B cell (primary cell): ENCODE measurements around the gene FAM217B.

ENCODE experiments used
- CTCF ChIP-seq: fragments of 200-600 bp; IDR thresholded peaks from one replicate; pipeline ENCODE4 v1.8.0; 2022; ENCODE audit warnings: antibody characterized with exemption, mild to moderate bottlenecking
- EZH2 ChIP-seq: IDR thresholded peaks from 2 replicates; pipeline ENCODE4 v1.6.1; 2012; ENCODE audit warnings: borderline replicate concordance, low read depth, mild to moderate bottlenecking, moderate library complexity, low read length; ENCODE audit not compliant: insufficient read depth, poor library complexity, severe bottlenecking

- TF ChIP-seq CTCF (no peak), EZH2 (no peak)
Observed at GRCh38 chr20:59902470-59902869, 37.7 kb upstream of the FAM217B start.
